Testis (tissue), 5 donors: ENCODE data around the gene NDUFA3. TPM values are rescaled to one million over a fixed set of nuclear protein-coding genes. Genes with fewer than 3 reads are reported as not detected.

Experiments
- DNase-seq: peaks from one replicate; pipeline ENCODE4 v3.0.0-alpha.2; 2019
- H3K27ac ChIP-seq, 2 donors: fragments of 200-600 bp; sonication (generic); one replicate each; pipeline ENCODE4 v1.5.1; 2019
- H3K27me3 ChIP-seq: fragments of 200-600 bp; sonication (generic); one replicate; pipeline ENCODE4 v1.5.1; 2019
- H3K36me3 ChIP-seq: fragments of 200-600 bp; sonication (generic); one replicate; pipeline ENCODE4 v1.5.1; 2017; ENCODE audit warnings: low read depth; ENCODE audit errors: missing control alignments
- H3K4me1 ChIP-seq: fragments of 200-600 bp; sonication (generic); one replicate; pipeline ENCODE4 v1.5.1; 2019
- H3K4me3 ChIP-seq, 2 donors: fragments of 200-600 bp; sonication (generic); one replicate each; pipeline ENCODE4 v1.5.1; 2017 to 2019
- H3K9me3 ChIP-seq: fragments of 200-600 bp; sonication (generic); one replicate; pipeline ENCODE4 v1.5.1; 2017
- CTCF ChIP-seq, 3 experiments: fragments of 450-650 bp in 2 of 3; fragments of 200-600 bp in 1 of 3; sonication (generic) in 1 of 3; IDR thresholded peaks; one replicate each; pipeline ENCODE4 v1.5.1; 2016 to 2019; ENCODE audit warnings: antibody characterized with exemption in 3 of 3, mild to moderate bottlenecking in 2 of 3, moderate library complexity in 1 of 3
- POLR2A ChIP-seq: fragments of 450-650 bp; IDR thresholded peaks from one replicate; pipeline ENCODE4 v1.6.1; 2017; ENCODE audit warnings: antibody characterized with exemption, mild to moderate bottlenecking, moderate library complexity
- WGBS, 2 donors: methylation state at CpG; one replicate each; pipeline ENCODE4 v1.1.5; 2018; 5-methylcytosine and 5-hydroxymethylcytosine counted together
- intact Hi-C: fragments of 100-400 bp; cut with DNase I; formaldehyde crosslinking; loops from one replicate; pipeline ENCODE4 v1.15.1; 2023; ENCODE audit warnings: low total_unique reads
- long read RNA-seq, 2 donors: transcript quantifications; one replicate each; lab custom pipeline, GENCODE V29; 2026
- polyA plus RNA-seq: library from polyadenylated mRNA; stranded (reverse); fragments of 350-450 nt; fragmentation: Illumina TruSeq; extraction: RNeasy Lipid Tissue Mini Kit (QIAGEN cat#74804); gene quantifications from one replicate; pipeline ENCODE4 v1.2.3, GENCODE V29; 2014; ENCODE audit warnings: low read depth, low replicate concordance; ENCODE audit not compliant: insufficient read depth
- total RNA-seq, 2 donors: library from RNA; depleted of rRNA; stranded (reverse); fragments of >200 nt; gene quantifications; one replicate each; pipeline ENCODE4 v1.2.3, GENCODE V29; 2016

The NDUFA3 gene
- total RNA-seq = 10 to 100 TPM; 40.0 to 55.6 TPM
- polyA plus RNA-seq = 251 TPM
- long read RNA-seq, donor 1, transcript NDUFA3-214 (4 exons, 963 nt) = major isoform, 96 of 117 reads
- long read RNA-seq, donor 1, transcript NDUFA3-213 (3 exons, 541 nt) = minor isoform, 13 of 117 reads
- long read RNA-seq, donor 1, transcript NDUFA3-202 (5 exons, 435 nt) = minor isoform, 7 of 117 reads
- long read RNA-seq, donor 1, partial matches to known transcripts = 0 of 117 reads
- long read RNA-seq, donor 1, other reads (novel, unspliced or antisense) = 0 of 117 reads
- long read RNA-seq, donor 2, transcript NDUFA3-213 (3 exons, 541 nt) = minor isoform, 14 of 109 reads
- long read RNA-seq, donor 2, transcript NDUFA3-214 (4 exons, 963 nt) = major isoform, 88 of 109 reads
- long read RNA-seq, donor 2, partial matches to known transcripts = 0 of 109 reads
- long read RNA-seq, donor 2, other reads (novel, unspliced or antisense) = 0 of 109 reads

- H3K4me3 ChIP-seq = peak within 1 kb of the TSS; percentile 76 to 90
- H3K36me3 ChIP-seq = no peaks in the 10 kb centered on the region
- no peaks in the 10 kb centered on the region for H3K27me3 ChIP-seq
- intact Hi-C loops = no loop called here
- 2 to 3% methylated on average over 31 to 53 of the region's 54 CpGs for WGBS, 2 donors
- DNase-seq = peak; percentile 98
- H3K9me3 ChIP-seq = no peaks in the 10 kb centered on the region
- peak within 1 kb of the TSS in 1 of 2 donors; percentile 25 for H3K27ac ChIP-seq
- H3K4me1 ChIP-seq = peaks cover 7% of the 10 kb centered on the region
- TF ChIP-seq POLR2A (no peak), CTCF (IDR thresholded peaks at IDR 0.05) (peak in 1 of 3 experiments; percentile 2)
These were observed at the start of gene NDUFA3 for GRCh38 chr19:54102421-54103169. TSS of gene NDUFA3 (plus strand) at chr19:54102855. CDS start at chr19:54102879, 24 bp downstream.

- intact Hi-C loops = no loop called here
- TF ChIP-seq POLR2A (no peak), CTCF (IDR thresholded peaks at IDR 0.05) (no peak)
- 67 to 75% methylated on average over 9 of the region's 9 CpGs for WGBS, 2 donors
These were observed 40.0 kb upstream of the NDUFA3 start for GRCh38 chr19:54062643-54063042.

GRCh38 chr19:54063350-54064116, 39.1 kb upstream of the NDUFA3 start, which contains the start of gene VSTM1:
TSS of gene VSTM1 (minus strand) at chr19:54063897. CDS start at chr19:54063777, 120 bp downstream.
- no peaks in the 10 kb centered on the region for H3K36me3 ChIP-seq
- TF ChIP-seq POLR2A (no peak), CTCF (IDR thresholded peaks at IDR 0.05) (no peak)
- intact Hi-C loops = no loop called here
- no peak for DNase-seq
- peak within 1 kb of the TSS in 1 of 2 donors; percentile 6 for H3K4me3 ChIP-seq
- H3K9me3 ChIP-seq = no peaks in the 10 kb centered on the region
- no peaks in the 10 kb centered on the region for H3K4me1 ChIP-seq
- H3K27ac ChIP-seq = no peak within 1 kb of the TSS
- H3K27me3 ChIP-seq = no peaks in the 10 kb centered on the region
- WGBS, 2 donors = 53 to 69% methylated on average over 34 of the region's 34 CpGs

More at GRCh38 chr19:54062643-54063042, 40.0 kb upstream of the NDUFA3 start:
- Histone ChIP-seq H3K27me3 (no peaks in the 10 kb centered on the region), H3K36me3 (no peaks in the 10 kb centered on the region), H3K9me3 (no peaks in the 10 kb centered on the region), H3K4me1 (no peaks in the 10 kb centered on the region), H3K27ac (no peak overlapping the region), H3K4me3 (no peak overlapping the region)
- DNase-seq = no peak

- TF ChIP-seq CTCF (IDR thresholded peaks at IDR 0.05) (no peak), POLR2A (no peak)
- H3K27me3 ChIP-seq = no peaks in the 10 kb centered on the region
- intact Hi-C loops = no loop called here
- H3K36me3 ChIP-seq = no peaks in the 10 kb centered on the region
- H3K27ac ChIP-seq = no peak overlapping the region
- no peak for DNase-seq
- no peak overlapping the region for H3K4me3 ChIP-seq
- no peaks in the 10 kb centered on the region for H3K9me3 ChIP-seq
- 63 to 67% methylated on average over 5 of the region's 5 CpGs for WGBS, 2 donors
- no peaks in the 10 kb centered on the region for H3K4me1 ChIP-seq
These were observed 33.2 kb upstream of the NDUFA3 start for GRCh38 chr19:54069470-54069869.
